Activated naive CD8-positive, alpha-beta T cell treated with anti-CD3 and anti-CD28 coated beads for 36 hours (primary cell): ENCODE measurements around the gene RASD2. TPM values are rescaled to one million over a fixed set of nuclear protein-coding genes. Genes with fewer than 3 reads are reported as not detected.
A peak's percentile ranks its signal among the peaks of the same experiment; 100 is the strongest.

Experiments
- DNase-seq: peaks from one replicate; pipeline ENCODE4 v3.0.0; 2021
- H3K27ac Mint-ChIP-seq: one replicate; pipeline ENCODE4 v1.8.0; 2022; ENCODE audit warnings: mild to moderate bottlenecking, moderate library complexity, mixed read lengths
- H3K27me3 Mint-ChIP-seq: one replicate; pipeline ENCODE4 v1.8.0; 2022; ENCODE audit warnings: mild to moderate bottlenecking, mixed read lengths
- H3K36me3 Mint-ChIP-seq: one replicate; pipeline ENCODE4 v1.8.0; 2021; ENCODE audit warnings: mild to moderate bottlenecking, mixed read lengths
- H3K4me1 Mint-ChIP-seq: one replicate; pipeline ENCODE4 v1.8.0; 2021; ENCODE audit warnings: mixed read lengths
- H3K4me3 Mint-ChIP-seq: one replicate; pipeline ENCODE4 v1.8.0; 2022; ENCODE audit warnings: mild to moderate bottlenecking, moderate library complexity, mixed read lengths
- H3K9me3 Mint-ChIP-seq: one replicate; pipeline ENCODE4 v1.8.0; 2022; ENCODE audit warnings: mixed read lengths
- total RNA-seq, 2 experiments: library from RNA; stranded (reverse); gene quantifications; one replicate each; pipeline ENCODE4 v1.2.3, GENCODE V29; 2021

The RASD2 gene
- total RNA-seq, 2 experiments from 2014 or later: 0.06 to 0.16 TPM

GRCh38 chr22:35558031-35558430 lies 17.4 kb downstream of the RASD2 start:
- H3K4me3 Mint-ChIP-seq: no peak overlapping the region
- H3K36me3 Mint-ChIP-seq: no peaks in the 10 kb centered on the region
- H3K27me3 Mint-ChIP-seq: peaks cover 19% of the 10 kb centered on the region
- no peak for DNase-seq
- no peak overlapping the region for H3K27ac Mint-ChIP-seq
- peaks cover 13% of the 10 kb centered on the region for H3K4me1 Mint-ChIP-seq
- no peaks in the 10 kb centered on the region for H3K9me3 Mint-ChIP-seq

GRCh38 chr22:35558719-35559118 lies 18.1 kb downstream of the RASD2 start:
- Mint-ChIP-seq H3K27ac (no peak overlapping the region), H3K4me3 (no peak overlapping the region), H3K27me3 (peaks cover 19% of the 10 kb centered on the region), H3K9me3 (no peaks in the 10 kb centered on the region), H3K4me1 (peaks cover 8% of the 10 kb centered on the region), H3K36me3 (no peaks in the 10 kb centered on the region)
- DNase-seq: no peak

- Mint-ChIP-seq H3K4me3 (no peak overlapping the region), H3K9me3 (no peaks in the 10 kb centered on the region), H3K36me3 (no peaks in the 10 kb centered on the region), H3K27me3 (peaks cover 19% of the 10 kb centered on the region), H3K4me1 (peaks cover 4% of the 10 kb centered on the region), H3K27ac (no peak overlapping the region)
- DNase-seq: no peak
These were observed 18.8 kb downstream of the RASD2 start for GRCh38 chr22:35559354-35560005.

GRCh38 chr22:35560366-35560765 lies 19.7 kb downstream of the RASD2 start:
- Mint-ChIP-seq H3K4me3 (no peak overlapping the region), H3K9me3 (no peaks in the 10 kb centered on the region), H3K36me3 (no peaks in the 10 kb centered on the region), H3K4me1 (peaks cover 4% of the 10 kb centered on the region), H3K27ac (no peak overlapping the region), H3K27me3 (peaks cover 19% of the 10 kb centered on the region)
- DNase-seq: no peak

GRCh38 chr22:35560824-35561223 lies 20.2 kb downstream of the RASD2 start:
- DNase-seq: no peak
- H3K9me3 Mint-ChIP-seq: no peaks in the 10 kb centered on the region
- no peak overlapping the region for H3K27ac Mint-ChIP-seq
- peaks cover 19% of the 10 kb centered on the region for H3K27me3 Mint-ChIP-seq
- H3K4me3 Mint-ChIP-seq: peak overlapping the region; percentile 1
- H3K36me3 Mint-ChIP-seq: no peaks in the 10 kb centered on the region
- peaks cover 4% of the 10 kb centered on the region for H3K4me1 Mint-ChIP-seq

GRCh38 chr22:35561796-35562526 lies 21.3 kb downstream of the RASD2 start:
- Mint-ChIP-seq H3K4me1 (peaks cover 4% of the 10 kb centered on the region), H3K9me3 (no peaks in the 10 kb centered on the region), H3K27ac (no peak overlapping the region), H3K27me3 (peaks cover 19% of the 10 kb centered on the region), H3K4me3 (no peak overlapping the region), H3K36me3 (no peaks in the 10 kb centered on the region)
- DNase-seq: no peak

GRCh38 chr22:35563211-35563610 lies 22.6 kb downstream of the RASD2 start:
- Mint-ChIP-seq H3K4me3 (no peak overlapping the region), H3K4me1 (no peaks in the 10 kb centered on the region), H3K27ac (no peak overlapping the region), H3K36me3 (no peaks in the 10 kb centered on the region), H3K27me3 (peaks cover 14% of the 10 kb centered on the region), H3K9me3 (no peaks in the 10 kb centered on the region)
- DNase-seq: no peak

GRCh38 chr22:35564975-35565867 lies 24.6 kb downstream of the RASD2 start:
- DNase-seq: no peak
- Mint-ChIP-seq H3K27me3 (peaks cover 13% of the 10 kb centered on the region), H3K27ac (no peak overlapping the region), H3K4me1 (no peaks in the 10 kb centered on the region), H3K4me3 (no peak overlapping the region), H3K36me3 (no peaks in the 10 kb centered on the region), H3K9me3 (no peaks in the 10 kb centered on the region)

GRCh38 chr22:35567351-35568141 lies 26.9 kb downstream of the RASD2 start:
- Mint-ChIP-seq H3K9me3 (no peaks in the 10 kb centered on the region), H3K4me1 (no peaks in the 10 kb centered on the region), H3K36me3 (no peaks in the 10 kb centered on the region), H3K27me3 (no peaks in the 10 kb centered on the region), H3K4me3 (no peak overlapping the region), H3K27ac (no peak overlapping the region)
- DNase-seq: no peak

GRCh38 chr22:35568751-35569739 lies 28.4 kb downstream of the RASD2 start:
- no peak overlapping the region for H3K4me3 Mint-ChIP-seq
- no peaks in the 10 kb centered on the region for H3K27me3 Mint-ChIP-seq

GRCh38 chr22:35569916-35570315 lies 29.3 kb downstream of the RASD2 start:
- no peaks in the 10 kb centered on the region for H3K4me1 Mint-ChIP-seq
- no peaks in the 10 kb centered on the region for H3K9me3 Mint-ChIP-seq
- no peaks in the 10 kb centered on the region for H3K36me3 Mint-ChIP-seq
- no peak overlapping the region for H3K4me3 Mint-ChIP-seq
- H3K27me3 Mint-ChIP-seq: peaks cover 5% of the 10 kb centered on the region
- no peak for DNase-seq
- H3K27ac Mint-ChIP-seq: no peak overlapping the region

More at GRCh38 chr22:35568751-35569739, 28.4 kb downstream of the RASD2 start:
- no peak overlapping the region for H3K27ac Mint-ChIP-seq
- no peaks in the 10 kb centered on the region for H3K36me3 Mint-ChIP-seq
- no peaks in the 10 kb centered on the region for H3K4me1 Mint-ChIP-seq
- no peak for DNase-seq
- no peaks in the 10 kb centered on the region for H3K9me3 Mint-ChIP-seq

- no peak overlapping the region for H3K4me3 Mint-ChIP-seq
- H3K4me1 Mint-ChIP-seq: no peaks in the 10 kb centered on the region
- H3K9me3 Mint-ChIP-seq: no peaks in the 10 kb centered on the region
- H3K27ac Mint-ChIP-seq: no peak overlapping the region
- peaks cover 5% of the 10 kb centered on the region for H3K27me3 Mint-ChIP-seq
- no peaks in the 10 kb centered on the region for H3K36me3 Mint-ChIP-seq
- DNase-seq: no peak
These were observed 30.1 kb downstream of the RASD2 start for GRCh38 chr22:35570686-35571194.

- Mint-ChIP-seq H3K9me3 (no peaks in the 10 kb centered on the region), H3K4me1 (no peaks in the 10 kb centered on the region), H3K27ac (no peak overlapping the region), H3K36me3 (no peaks in the 10 kb centered on the region), H3K4me3 (no peak overlapping the region), H3K27me3 (peaks cover 5% of the 10 kb centered on the region)
- DNase-seq: no peak
These were observed 31.9 kb downstream of the RASD2 start for GRCh38 chr22:35572556-35572955.
